Stimulated activated effector memory CD8-positive, alpha-beta T cell treated with anti-CD3 and anti-CD28 coated beads, Interleukin-12 subunit alpha, Interleukin-12 subunit beta, amount 100 ng/mL, for 72 hours (primary cell): ENCODE data around the gene HMGXB4.

ENCODE experiments used
- ATAC-seq: fragments of 150-1000 bp; cut with Tn5 transposase; 2 replicates; pipeline ENCODE4 v1.10.0; 2021
- DNase-seq, 2 donors: peaks; one replicate each; pipeline ENCODE4 v3.0.0; 2021 to 2022; ENCODE audit warnings: low spot score in 2 of 2
- H3K27ac Mint-ChIP-seq: one replicate; pipeline ENCODE4 v1.8.0; 2022; ENCODE audit warnings: mild to moderate bottlenecking, mixed read lengths
- H3K36me3 Mint-ChIP-seq: one replicate; pipeline ENCODE4 v1.8.0; 2022; ENCODE audit warnings: mild to moderate bottlenecking, mixed read lengths
- H3K4me1 Mint-ChIP-seq: one replicate; pipeline ENCODE4 v1.8.0; 2022; ENCODE audit warnings: mixed read lengths
- H3K4me3 Mint-ChIP-seq: one replicate; pipeline ENCODE4 v1.8.0; 2022; ENCODE audit warnings: mild to moderate bottlenecking, mixed read lengths
- H3K9me3 Mint-ChIP-seq: one replicate; pipeline ENCODE4 v1.8.0; 2022; ENCODE audit warnings: mixed read lengths

Gene HMGXB4, protein sequence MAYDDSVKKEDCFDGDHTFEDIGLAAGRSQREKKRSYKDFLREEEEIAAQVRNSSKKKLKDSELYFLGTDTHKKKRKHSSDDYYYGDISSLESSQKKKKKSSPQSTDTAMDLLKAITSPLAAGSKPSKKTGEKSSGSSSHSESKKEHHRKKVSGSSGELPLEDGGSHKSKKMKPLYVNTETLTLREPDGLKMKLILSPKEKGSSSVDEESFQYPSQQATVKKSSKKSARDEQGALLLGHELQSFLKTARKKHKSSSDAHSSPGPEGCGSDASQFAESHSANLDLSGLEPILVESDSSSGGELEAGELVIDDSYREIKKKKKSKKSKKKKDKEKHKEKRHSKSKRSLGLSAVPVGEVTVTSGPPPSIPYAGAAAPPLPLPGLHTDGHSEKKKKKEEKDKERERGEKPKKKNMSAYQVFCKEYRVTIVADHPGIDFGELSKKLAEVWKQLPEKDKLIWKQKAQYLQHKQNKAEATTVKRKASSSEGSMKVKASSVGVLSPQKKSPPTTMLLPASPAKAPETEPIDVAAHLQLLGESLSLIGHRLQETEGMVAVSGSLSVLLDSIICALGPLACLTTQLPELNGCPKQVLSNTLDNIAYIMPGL

DNA sequence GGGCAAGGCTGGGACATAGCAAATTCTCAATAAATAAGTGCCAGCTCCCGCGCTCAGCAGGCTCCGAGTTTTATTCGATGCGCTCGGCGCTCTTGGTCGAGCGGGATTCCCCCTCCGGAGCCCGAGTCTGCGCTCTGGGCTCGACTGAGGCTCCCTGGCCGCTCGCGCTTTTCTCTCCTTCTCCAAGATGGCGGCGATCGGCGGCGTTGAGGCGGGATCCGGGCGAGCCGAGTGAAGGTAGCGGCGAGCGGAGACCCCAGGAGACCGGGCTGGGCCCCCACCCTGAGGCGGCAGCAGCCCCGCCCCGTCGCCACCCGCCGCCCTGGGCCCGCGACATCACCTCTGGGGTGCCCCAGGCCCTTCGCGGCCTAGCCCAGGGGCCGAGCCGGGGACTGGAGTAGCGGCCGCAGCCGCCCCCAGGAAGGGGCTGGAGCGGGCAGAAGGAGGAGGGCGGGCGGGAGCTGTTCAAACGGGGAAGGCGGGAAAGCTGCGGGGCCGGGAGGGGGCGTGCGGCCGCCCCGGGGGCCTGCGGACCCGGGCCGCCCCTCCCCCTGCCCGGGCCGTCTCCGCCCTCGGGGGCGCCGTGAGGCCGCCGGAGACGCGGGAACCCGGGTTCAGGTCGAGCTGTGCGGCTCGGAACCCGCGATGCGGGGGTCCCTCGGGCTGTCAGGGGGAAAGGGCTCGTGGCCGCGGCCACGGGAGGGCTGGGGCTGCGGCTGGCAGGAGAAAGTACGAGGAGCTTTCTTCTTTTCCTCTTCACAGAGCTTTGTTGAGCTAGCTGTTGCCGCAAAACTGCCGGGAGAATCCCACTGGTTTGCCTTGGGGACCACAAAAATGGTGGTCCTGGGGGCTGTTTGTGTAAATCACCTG is at the start of gene HMGXB4:
Gene HMGXB4 (plus strand): TSS at position 173 of the 870 bp plus-strand sequence. CDS start 4,898 bp downstream, outside the sequence.
- Mint-ChIP-seq H3K36me3 (peaks cover 34% of the 10 kb centered on the region), H3K27ac (peak within 1 kb of the TSS; percentile 95), H3K4me3 (peak within 1 kb of the TSS; percentile 75), H3K9me3 (no peaks in the 10 kb centered on the region), H3K4me1 (peaks cover 27% of the 10 kb centered on the region)
- DNase-seq = peak; percentile 73 to 91
- ATAC-seq = peak; percentile 96

DNA sequence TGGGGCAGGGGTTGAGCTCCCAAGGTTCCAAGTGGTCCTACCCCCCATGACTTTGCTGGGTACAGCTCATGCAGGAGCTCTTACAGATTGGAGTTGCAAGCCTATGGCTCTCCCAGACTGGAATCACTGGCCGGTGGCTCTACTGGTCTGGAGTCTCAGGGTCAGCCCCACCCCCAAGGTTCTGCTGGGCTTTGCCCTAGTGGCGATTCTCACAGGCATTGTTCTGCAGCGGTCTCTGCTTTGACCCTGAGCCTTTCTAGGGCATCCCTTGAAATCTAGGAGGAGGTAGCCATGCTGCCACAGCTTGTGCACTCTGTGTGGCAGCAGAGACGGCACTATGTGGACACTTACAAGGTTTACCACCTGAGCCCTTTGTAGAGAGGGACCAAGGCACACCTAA is 49.3 kb upstream of the HMGXB4 start:
- Mint-ChIP-seq H3K36me3 (no peaks in the 10 kb centered on the region), H3K27ac (no peak overlapping the region), H3K9me3 (no peaks in the 10 kb centered on the region), H3K4me1 (no peaks in the 10 kb centered on the region), H3K4me3 (no peak overlapping the region)
- ATAC-seq (no peak), DNase-seq (no peak)

DNA sequence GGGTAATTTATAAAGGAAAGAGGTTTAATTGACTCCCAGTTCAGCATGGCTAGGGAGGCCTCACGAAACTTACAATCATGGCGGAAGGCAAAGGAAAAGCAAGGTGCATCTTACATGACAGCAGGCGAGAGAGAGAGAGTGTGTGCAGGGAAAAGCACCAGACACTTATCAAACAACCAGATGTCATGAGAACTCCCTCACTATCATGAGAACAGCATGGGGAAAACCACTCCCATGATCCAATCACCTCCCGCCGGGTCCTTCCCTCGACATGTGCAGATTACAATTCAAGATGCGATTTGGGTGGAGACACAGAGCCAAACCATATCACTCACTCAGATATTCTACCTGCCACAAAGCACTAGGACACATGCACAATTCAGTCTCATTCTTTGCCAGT is 48.1 kb upstream of the HMGXB4 start:
- no peaks in the 10 kb centered on the region for H3K36me3 Mint-ChIP-seq
- no peak overlapping the region for H3K4me3 Mint-ChIP-seq
- no peak for ATAC-seq
- no peak overlapping the region for H3K27ac Mint-ChIP-seq
- H3K4me1 Mint-ChIP-seq = no peaks in the 10 kb centered on the region
- H3K9me3 Mint-ChIP-seq = no peaks in the 10 kb centered on the region
- no peak for DNase-seq

DNA sequence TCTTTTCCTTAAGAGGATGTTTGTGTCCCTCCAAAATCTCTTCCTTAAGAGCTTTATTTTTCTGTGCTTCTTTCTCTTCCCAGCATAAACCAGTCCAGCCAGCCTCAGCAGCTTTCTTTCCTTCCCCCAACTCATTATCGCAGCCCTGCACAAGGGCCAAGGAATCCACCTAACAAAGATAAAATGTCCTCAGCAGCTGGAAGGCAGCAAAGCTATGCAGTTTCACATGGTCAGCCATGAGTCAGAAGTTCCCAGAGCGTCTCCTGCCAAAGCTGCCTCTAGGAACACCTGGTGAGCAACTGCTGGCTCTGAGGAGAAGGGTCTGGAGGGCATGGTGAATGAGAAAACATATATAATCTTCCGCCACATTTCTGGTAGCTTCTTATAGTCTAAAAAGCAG is 45.3 kb upstream of the HMGXB4 start:
- no peaks in the 10 kb centered on the region for H3K36me3 Mint-ChIP-seq
- H3K4me1 Mint-ChIP-seq = no peaks in the 10 kb centered on the region
- H3K27ac Mint-ChIP-seq = no peak overlapping the region
- no peak for DNase-seq
- no peak for ATAC-seq
- no peak overlapping the region for H3K4me3 Mint-ChIP-seq
- H3K9me3 Mint-ChIP-seq = no peaks in the 10 kb centered on the region

DNA sequence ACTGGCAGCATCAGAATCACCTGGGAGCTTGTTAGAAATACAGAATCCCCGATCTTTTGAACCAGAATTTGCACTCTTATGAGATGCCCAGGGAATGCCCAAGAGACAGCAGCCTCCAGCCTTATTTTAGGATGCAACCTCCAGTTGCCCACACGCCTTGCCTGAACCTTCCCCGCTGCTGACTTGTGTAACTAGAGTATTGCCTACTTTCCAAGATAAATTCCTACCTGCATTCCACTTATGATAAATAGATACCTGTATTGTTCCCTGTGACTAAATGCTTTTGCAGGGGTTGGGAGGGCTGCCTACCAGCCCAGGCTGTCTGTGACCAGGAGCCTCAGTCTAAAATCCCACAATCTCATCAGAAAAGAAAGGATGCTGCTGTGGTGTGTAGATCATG is 44.3 kb upstream of the HMGXB4 start:
- H3K27ac Mint-ChIP-seq = no peak overlapping the region
- no peaks in the 10 kb centered on the region for H3K36me3 Mint-ChIP-seq
- H3K9me3 Mint-ChIP-seq = no peaks in the 10 kb centered on the region
- no peak overlapping the region for H3K4me3 Mint-ChIP-seq
- ATAC-seq = no peak
- H3K4me1 Mint-ChIP-seq = no peaks in the 10 kb centered on the region
- DNase-seq = no peak

DNA sequence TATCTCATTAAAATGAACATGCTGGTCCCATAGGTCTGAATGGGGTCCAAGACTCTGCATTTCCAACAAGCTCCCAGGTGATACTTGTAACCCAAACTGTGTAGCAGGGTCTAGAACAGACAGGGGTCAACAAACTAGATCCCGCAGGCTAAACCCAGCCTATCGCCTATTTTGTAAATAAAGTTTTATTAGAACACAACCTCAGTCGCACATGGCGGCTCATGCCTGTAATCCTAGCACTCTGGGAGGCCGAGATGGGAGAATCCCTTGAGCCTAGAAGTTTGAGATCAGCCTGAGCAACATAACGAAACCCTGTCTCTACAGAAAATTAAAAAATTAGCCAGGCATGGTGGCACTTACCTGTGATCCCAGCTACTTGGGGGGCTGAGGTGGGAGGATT is 42.3 kb upstream of the HMGXB4 start:
- no peak for DNase-seq
- no peaks in the 10 kb centered on the region for H3K4me1 Mint-ChIP-seq
- ATAC-seq = no peak
- H3K4me3 Mint-ChIP-seq = no peak overlapping the region
- H3K9me3 Mint-ChIP-seq = no peaks in the 10 kb centered on the region
- H3K27ac Mint-ChIP-seq = no peak overlapping the region
- H3K36me3 Mint-ChIP-seq = no peaks in the 10 kb centered on the region

DNA sequence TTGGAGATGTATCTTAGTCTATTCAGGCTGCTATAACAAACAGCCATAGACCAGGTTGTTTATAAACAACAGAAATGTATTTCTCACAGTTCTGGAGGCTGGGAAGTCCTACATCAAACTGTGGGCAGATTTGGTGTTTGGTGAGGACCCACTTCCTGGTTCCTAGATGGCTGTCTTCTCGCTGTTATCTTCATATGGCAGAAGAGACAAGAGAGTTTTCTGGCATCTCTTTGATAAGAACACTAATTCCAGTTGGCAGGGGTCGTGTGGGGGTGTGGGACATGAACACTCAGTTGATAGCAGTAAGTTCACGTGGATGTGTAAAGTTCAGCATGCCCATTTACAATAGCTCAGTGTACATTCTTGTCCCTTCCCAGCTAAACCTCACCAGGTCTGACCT is 41.3 kb upstream of the HMGXB4 start:
- no peaks in the 10 kb centered on the region for H3K9me3 Mint-ChIP-seq
- H3K27ac Mint-ChIP-seq = no peak overlapping the region

DNA sequence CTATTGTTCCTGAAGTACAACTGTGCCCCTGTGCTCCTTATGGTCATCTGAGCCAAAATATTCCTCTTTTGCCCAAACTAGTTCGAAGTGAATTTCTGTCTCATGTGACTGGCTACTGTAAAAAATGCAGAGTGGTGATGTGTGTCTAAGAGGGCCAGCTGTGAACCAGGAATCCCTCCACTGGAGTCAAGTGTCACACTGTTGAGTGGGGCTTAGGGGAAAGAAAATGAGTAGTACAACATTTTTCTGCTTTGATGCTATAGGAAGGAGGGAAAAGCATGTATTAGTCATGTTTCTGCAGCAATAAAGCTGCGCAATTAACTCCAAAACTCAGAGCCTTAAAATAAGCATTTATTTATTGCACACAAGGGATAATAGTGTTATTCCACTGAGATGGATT is 39.8 kb upstream of the HMGXB4 start:
- H3K27ac Mint-ChIP-seq = no peak overlapping the region
- no peaks in the 10 kb centered on the region for H3K4me1 Mint-ChIP-seq
- no peaks in the 10 kb centered on the region for H3K36me3 Mint-ChIP-seq
- H3K9me3 Mint-ChIP-seq = no peaks in the 10 kb centered on the region
- ATAC-seq (no peak), DNase-seq (no peak)
- no peak overlapping the region for H3K4me3 Mint-ChIP-seq

More for the DNA sequence above, 41.3 kb upstream of the HMGXB4 start:
- DNase-seq (no peak), ATAC-seq (no peak)
- H3K36me3 Mint-ChIP-seq = no peaks in the 10 kb centered on the region
- no peak overlapping the region for H3K4me3 Mint-ChIP-seq
- no peaks in the 10 kb centered on the region for H3K4me1 Mint-ChIP-seq

DNA sequence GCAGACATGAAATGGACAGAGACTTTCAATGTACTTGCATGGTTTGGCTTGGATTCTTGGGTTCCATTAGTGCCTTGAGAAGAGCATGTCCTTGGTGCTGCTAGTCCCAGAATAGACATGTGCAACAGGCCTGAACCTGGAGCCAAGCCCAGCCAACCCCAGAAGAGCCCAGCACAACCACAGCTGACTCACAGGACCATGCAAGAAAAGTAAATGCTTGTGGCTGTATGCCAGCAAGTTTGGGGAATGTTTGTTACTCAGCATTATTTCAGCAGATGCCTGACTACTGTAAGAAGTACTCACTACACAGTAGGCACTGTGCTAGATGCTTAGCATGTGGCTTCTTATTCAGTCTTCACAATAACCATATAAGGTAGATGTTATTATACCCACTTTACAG is 39.2 kb upstream of the HMGXB4 start:
- no peak for DNase-seq
- no peak overlapping the region for H3K4me3 Mint-ChIP-seq

DNA sequence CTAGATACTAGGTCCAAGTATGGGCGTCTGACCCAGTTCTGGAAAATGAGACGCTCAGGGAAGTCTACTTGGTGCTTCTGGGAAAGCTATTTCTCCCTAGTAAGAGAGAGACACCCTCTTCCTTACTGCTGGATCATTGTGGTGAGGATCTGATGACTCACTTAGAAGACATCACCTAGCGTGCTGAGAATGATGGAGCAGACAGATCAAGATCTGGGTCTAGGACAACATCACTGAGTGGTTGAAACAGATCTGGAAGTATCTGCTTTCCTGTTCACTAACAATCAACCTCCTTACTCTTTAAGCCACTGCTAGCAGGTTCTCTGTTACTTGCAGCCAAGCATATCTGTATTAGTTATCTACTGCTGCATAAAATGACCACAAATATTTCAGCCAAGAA is 38.3 kb upstream of the HMGXB4 start:
- DNase-seq (no peak), ATAC-seq (no peak)
- H3K9me3 Mint-ChIP-seq = no peaks in the 10 kb centered on the region
- no peaks in the 10 kb centered on the region for H3K4me1 Mint-ChIP-seq
- no peak overlapping the region for H3K27ac Mint-ChIP-seq
- no peak overlapping the region for H3K4me3 Mint-ChIP-seq
- H3K36me3 Mint-ChIP-seq = no peaks in the 10 kb centered on the region

More for the DNA sequence above, 39.2 kb upstream of the HMGXB4 start:
- Mint-ChIP-seq H3K4me1 (no peaks in the 10 kb centered on the region), H3K36me3 (no peaks in the 10 kb centered on the region), H3K9me3 (no peaks in the 10 kb centered on the region), H3K27ac (no peak overlapping the region)
- no peak for ATAC-seq

DNA sequence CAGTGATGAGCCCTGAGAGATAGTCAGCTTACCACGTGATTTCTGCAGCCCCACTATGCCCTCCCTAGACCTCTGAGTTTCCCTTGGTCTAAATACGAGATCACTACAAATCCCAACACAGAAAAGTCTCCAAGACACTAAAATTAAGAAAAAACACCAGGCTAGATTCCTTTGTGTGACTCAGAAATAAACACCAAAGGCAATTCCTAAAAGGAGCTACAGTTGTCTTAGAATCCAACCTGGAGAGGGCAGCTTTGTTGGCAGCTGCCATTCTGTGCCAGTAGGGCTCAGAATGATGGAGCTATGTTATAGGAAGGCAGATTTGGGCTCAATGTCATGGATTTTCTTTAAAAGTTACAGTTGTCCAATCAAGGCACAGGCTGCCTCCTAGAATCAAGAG is 37.1 kb upstream of the HMGXB4 start:
- no peaks in the 10 kb centered on the region for H3K4me1 Mint-ChIP-seq

DNA sequence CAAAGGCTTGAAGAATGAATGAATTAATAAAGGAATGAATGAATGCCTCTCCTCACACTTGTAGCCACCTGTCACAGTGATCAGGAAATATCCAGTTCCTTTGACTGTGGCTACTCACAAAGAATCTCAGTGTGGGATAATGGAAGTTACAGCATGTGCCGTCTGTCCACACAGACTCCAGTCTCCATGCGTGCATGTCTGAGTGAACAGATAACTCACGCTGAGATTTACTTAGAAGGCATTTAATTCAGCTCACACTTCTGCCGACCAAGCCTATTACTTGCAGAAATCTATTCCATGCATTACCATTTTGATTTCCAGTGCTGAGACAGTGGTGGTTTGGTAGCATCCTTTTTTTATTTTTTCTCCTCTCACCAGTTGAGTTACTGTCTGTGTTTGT is 32.3 kb upstream of the HMGXB4 start:
- Mint-ChIP-seq H3K4me3 (no peak overlapping the region), H3K9me3 (no peaks in the 10 kb centered on the region), H3K36me3 (no peaks in the 10 kb centered on the region), H3K27ac (no peak overlapping the region), H3K4me1 (no peaks in the 10 kb centered on the region)
- ATAC-seq (no peak), DNase-seq (no peak)

More for the DNA sequence above, 37.1 kb upstream of the HMGXB4 start:
- DNase-seq = no peak
- no peak for ATAC-seq
- no peak overlapping the region for H3K4me3 Mint-ChIP-seq
- no peak overlapping the region for H3K27ac Mint-ChIP-seq
- H3K9me3 Mint-ChIP-seq = no peaks in the 10 kb centered on the region
- H3K36me3 Mint-ChIP-seq = no peaks in the 10 kb centered on the region

DNA sequence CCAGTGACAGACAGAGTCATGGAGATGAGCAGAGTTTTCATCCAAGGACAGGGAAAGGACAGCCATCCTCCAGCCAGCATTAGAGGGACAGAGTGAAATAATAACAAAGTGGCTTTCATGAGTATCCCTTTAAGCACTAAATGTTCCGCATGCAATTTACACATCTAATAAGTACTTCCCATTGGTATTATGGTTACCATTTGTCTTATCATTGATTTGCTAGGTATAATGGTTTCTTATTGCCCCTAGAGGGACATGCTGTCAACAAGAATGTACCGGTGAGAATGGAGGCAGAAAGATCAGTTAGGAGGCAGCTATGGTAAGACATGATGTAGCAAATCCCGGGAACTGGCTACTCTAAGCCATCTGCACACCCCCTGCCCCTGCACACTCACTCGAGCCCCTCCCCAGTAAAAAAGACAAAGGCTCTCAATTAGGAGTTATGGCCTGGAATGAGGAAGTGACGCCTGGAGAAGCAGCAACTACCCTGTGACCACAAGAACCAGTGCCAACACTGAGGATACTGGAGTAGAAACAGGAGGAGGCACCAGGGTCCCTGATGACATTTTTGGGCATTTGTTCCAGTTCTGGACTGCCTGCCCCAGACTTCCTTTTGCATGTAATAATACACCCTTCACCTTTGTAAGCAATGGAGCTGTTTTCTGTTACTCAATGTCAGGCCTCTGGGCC is 30.2 kb upstream of the HMGXB4 start:
- Mint-ChIP-seq H3K4me1 (peaks cover 12% of the 10 kb centered on the region), H3K9me3 (no peaks in the 10 kb centered on the region), H3K27ac (no peak overlapping the region), H3K36me3 (no peaks in the 10 kb centered on the region), H3K4me3 (no peak overlapping the region)
- ATAC-seq = no peak
- no peak for DNase-seq

DNA sequence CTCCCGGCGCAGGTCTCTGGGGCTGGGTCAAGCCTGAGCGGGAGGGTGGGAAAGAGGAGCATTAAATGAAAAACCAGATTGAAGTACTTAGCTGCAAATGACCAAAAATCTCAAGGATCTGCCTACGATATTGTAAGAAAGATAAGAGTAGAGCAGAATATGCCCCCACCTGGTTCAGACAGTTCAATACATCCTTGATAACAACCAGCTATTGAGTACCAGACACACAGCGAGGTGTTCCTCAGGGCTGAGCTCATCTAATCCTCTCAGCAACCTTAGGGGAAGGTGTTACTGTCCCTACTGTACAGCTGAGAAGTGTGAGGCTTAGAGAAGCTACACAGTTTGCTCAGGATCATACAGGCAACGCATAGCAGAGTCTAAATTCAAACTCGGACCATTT is 27.4 kb upstream of the HMGXB4 start:
- Mint-ChIP-seq H3K4me3 (no peak overlapping the region), H3K9me3 (no peaks in the 10 kb centered on the region), H3K27ac (no peak overlapping the region), H3K36me3 (no peaks in the 10 kb centered on the region), H3K4me1 (peaks cover 12% of the 10 kb centered on the region)
- ATAC-seq (no peak), DNase-seq (no peak)

DNA sequence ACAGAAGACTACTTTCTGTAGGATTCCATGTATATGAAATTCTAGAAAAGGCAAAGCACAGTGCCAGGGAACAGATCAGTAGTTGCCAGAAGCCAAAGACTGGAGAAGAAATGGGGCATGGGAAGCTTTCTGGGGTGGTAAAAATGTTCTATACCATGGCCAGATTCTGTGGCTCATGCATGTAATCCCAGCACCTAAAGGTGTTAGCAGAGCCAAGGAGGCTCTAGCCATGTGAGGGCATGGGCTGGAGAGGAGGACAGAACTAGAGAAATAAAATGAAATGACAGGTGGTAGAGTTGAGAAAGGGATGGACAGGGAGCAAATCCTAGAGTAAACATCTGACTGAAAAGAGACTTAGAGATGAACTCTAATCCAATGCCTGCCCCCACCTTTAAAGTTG is 26.9 kb upstream of the HMGXB4 start:
- Mint-ChIP-seq H3K4me3 (peak overlapping the region; percentile 13), H3K27ac (no peak overlapping the region), H3K36me3 (no peaks in the 10 kb centered on the region), H3K4me1 (peaks cover 12% of the 10 kb centered on the region), H3K9me3 (no peaks in the 10 kb centered on the region)
- ATAC-seq (no peak), DNase-seq (no peak)
